ENCODE results near the gene SHTN1.

Gene SHTN1

DNA sequence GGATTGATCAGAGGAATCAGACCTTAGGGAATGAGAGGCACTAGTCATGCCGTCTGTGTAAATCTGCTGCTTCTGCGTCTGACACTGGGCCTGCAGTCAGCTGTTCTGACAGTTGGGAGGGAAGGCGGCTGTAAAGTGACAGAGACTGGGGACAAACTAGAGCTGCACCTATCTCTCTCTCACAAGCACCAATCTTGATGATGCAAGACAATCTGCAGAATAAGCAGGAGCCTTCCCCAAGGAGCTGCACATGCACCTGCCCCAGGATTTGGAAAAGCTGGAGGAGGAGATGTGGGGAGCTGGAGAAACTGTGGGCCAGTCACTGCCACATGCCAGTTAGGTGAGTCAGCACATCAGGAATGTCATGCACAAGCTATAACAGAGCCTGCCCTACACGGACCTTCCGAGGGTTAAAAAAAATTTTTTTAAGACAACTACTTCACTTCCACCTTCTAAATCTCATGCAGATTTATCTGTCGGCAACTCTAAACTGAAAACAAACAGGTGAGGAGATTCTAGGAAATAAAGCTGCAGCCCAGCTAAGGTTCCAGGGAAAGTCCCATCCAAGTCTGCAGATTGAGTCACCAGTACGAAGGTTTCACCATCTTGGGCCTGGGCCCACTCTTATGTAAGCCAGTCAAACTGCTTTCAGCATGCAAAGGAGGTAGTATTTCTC lies 116.5 kb downstream of the SHTN1 start:
- H3K27ac ChIP-seq = no peak overlapping the region
- no peak overlapping the region for H3K4me3 ChIP-seq
- no peak overlapping the region for H3K9ac ChIP-seq (ENCODE audit: insufficient read length)
- DNase-seq (ENCODE audit: low read depth, low spot score) = no peak
- no peaks in the 10 kb centered on the region for H3K36me3 ChIP-seq (ENCODE audit: insufficient read depth, low read length)
- TF ChIP-seq EZH2 (IDR thresholded peaks at IDR 0.05) (no peak), FOXP2 (optimal IDR thresholded peaks at IDR 0.05; ENCODE audit: control extremely low read depth, extremely low read length, insufficient read depth) (no peak), POLR2AphosphoS5 (IDR thresholded peaks at IDR 0.05; ENCODE audit: borderline replicate concordance, low read depth, low read length) (no peak)
- no peaks in the 10 kb centered on the region for H3K9me3 ChIP-seq (ENCODE audit: low read depth, low read length)

DNA sequence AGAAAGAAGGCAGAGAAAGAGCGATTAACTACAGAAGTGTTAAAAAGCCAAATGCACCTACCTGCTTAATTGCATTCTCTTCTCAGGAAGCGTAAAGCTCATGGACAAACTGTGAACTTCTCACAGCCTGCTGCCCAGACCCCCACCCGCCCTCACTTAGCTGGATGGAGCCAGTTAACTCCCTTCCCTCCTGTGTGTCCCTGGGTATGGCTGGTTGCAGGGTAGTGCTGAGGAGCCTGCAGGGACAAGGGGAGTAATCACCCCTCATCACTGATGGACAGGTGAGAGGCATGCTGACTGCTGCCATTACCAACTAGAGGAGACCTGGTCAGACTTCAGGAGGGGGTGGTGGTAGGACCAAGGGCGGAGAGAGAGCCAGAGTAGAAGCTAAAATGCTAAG lies 118.2 kb downstream of the SHTN1 start:
- no peaks in the 10 kb centered on the region for H3K9me3 ChIP-seq (ENCODE audit: low read depth, low read length)

DNA sequence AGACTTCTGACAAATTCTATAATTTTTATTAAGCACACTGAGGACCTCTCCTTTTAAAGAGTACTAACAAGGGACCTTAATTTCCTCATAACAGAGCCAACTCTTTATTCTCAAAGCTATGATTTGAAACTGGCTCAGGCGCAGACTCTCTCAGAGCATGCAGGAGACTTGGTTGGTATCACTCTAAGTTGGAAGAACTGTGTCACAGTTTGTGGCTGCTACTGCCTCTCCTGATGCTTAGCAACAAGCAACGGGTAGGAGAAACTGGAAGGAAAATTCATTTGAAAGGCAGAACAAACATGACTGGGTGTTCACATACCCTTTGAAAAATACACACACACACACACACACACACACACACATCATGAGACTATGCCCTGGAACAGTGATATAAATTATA lies 122.3 kb downstream of the SHTN1 start:
- Histone ChIP-seq H3K9me3 (ENCODE audit: low read depth, low read length) (no peaks in the 10 kb centered on the region), H3K9ac (ENCODE audit: insufficient read length) (no peak overlapping the region), H3K4me3 (no peak overlapping the region), H3K27ac (no peak overlapping the region), H3K36me3 (ENCODE audit: insufficient read depth, low read length) (no peaks in the 10 kb centered on the region)
- TF ChIP-seq POLR2AphosphoS5 (IDR thresholded peaks at IDR 0.05; ENCODE audit: borderline replicate concordance, low read depth, low read length) (no peak), EZH2 (IDR thresholded peaks at IDR 0.05) (no peak), FOXP2 (optimal IDR thresholded peaks at IDR 0.05; ENCODE audit: control extremely low read depth, extremely low read length, insufficient read depth) (no peak)
- no peak for DNase-seq (ENCODE audit: low read depth, low spot score)

More for the DNA sequence above, 118.2 kb downstream of the SHTN1 start:
- Histone ChIP-seq H3K27ac (no peak overlapping the region), H3K4me3 (no peak overlapping the region), H3K36me3 (ENCODE audit: insufficient read depth, low read length) (no peaks in the 10 kb centered on the region), H3K9ac (ENCODE audit: insufficient read length) (no peak overlapping the region)
- DNase-seq (ENCODE audit: low read depth, low spot score) = no peak
- no peak for TF ChIP-seq POLR2AphosphoS5 (IDR thresholded peaks at IDR 0.05; ENCODE audit: borderline replicate concordance, low read depth, low read length)
- TF ChIP-seq EZH2 (IDR thresholded peaks at IDR 0.05) = no peak

DNA sequence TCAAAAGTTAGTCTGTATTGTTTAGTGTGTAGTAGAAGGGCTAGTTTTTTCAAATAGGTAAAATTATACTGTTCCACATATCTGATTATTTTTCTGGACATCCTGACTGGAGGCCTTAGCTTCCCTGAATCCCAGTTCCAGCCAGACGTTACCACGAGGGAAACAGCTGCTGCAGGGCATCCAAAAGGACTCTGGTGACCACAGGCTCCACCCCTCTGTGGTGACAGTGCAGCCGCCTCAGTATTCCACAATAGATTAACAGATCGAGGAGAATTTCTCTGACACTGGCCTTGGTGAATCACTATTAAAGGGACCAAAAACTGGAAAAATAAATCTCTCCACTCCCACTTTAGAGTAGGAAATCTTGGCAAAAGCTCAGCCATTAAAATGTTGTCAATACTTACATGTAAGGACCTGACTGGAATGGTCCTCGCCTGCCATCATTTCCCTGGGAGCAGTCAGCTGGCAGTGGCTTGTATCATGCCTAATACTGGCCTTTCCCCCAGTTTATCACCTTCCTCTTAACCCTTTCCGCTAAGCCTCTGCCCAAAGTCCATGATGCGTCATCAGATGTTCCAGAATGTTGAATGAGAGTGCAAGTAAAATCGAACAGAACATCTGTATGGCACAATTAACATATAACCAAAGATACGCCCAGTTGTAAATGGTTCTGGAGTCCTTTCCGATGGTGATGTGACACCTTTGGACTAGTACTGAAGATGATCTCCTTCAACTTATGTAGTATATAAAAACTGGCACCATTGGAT lies 124.1 kb downstream of the SHTN1 start:
- TF ChIP-seq EZH2 (IDR thresholded peaks at IDR 0.05) = no peak
- no peak for TF ChIP-seq FOXP2 (optimal IDR thresholded peaks at IDR 0.05; ENCODE audit: control extremely low read depth, extremely low read length, insufficient read depth)
- TF ChIP-seq POLR2AphosphoS5 (IDR thresholded peaks at IDR 0.05; ENCODE audit: borderline replicate concordance, low read depth, low read length) = no peak
- H3K27ac ChIP-seq = no peak overlapping the region
- DNase-seq (ENCODE audit: low read depth, low spot score) = no peak
- no peak overlapping the region for H3K9ac ChIP-seq (ENCODE audit: insufficient read length)
- no peak overlapping the region for H3K4me3 ChIP-seq
- H3K36me3 ChIP-seq (ENCODE audit: insufficient read depth, low read length) = no peaks in the 10 kb centered on the region
- H3K9me3 ChIP-seq (ENCODE audit: low read depth, low read length) = no peaks in the 10 kb centered on the region

DNA sequence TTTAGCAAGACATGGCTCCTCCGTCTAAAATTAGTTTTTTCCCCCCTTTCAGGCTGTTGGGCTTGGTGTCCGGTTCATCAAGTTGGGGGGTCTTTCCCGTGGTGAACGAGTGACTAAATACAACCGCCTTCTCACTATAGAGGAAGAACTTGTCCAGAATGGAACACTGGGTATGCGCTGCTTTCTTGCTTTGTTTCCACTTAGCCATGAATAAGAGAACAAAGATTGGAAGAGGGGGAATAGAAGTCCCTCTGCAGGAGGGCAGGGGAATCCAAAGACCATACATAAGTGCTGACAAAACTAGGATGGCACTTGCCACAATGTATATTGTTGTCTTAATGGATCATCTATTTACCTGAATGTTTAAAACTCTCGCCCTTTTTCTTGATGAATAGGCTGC lies 125.2 kb downstream of the SHTN1 start:
- TF ChIP-seq EZH2 (IDR thresholded peaks at IDR 0.05) (no peak), POLR2AphosphoS5 (IDR thresholded peaks at IDR 0.05; ENCODE audit: borderline replicate concordance, low read depth, low read length) (no peak), FOXP2 (optimal IDR thresholded peaks at IDR 0.05; ENCODE audit: control extremely low read depth, extremely low read length, insufficient read depth) (no peak)
- no peak overlapping the region for H3K9ac ChIP-seq (ENCODE audit: insufficient read length)
- H3K27ac ChIP-seq = no peak overlapping the region
- H3K4me3 ChIP-seq = no peak overlapping the region
- DNase-seq (ENCODE audit: low read depth, low spot score) = no peak
- no peaks in the 10 kb centered on the region for H3K36me3 ChIP-seq (ENCODE audit: insufficient read depth, low read length)
- no peaks in the 10 kb centered on the region for H3K9me3 ChIP-seq (ENCODE audit: low read depth, low read length)

DNA sequence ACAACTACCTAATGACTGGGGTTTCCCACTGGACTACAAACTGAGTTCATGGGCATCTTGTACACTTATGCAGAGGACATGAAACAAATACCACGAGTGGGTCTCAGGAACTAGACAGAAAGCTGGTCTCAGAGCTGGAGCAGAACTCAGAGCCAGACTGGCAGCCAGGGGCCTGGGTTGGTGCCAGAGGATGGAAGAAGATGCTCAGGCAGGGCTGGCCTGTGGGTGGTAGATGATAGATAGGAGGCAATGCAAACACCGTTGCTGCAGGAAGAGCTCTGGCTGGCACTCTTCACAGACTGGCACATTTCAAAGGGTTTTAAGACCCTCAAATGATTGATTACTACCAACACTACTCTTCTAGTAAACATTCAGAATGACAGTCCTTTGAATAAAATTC lies 126.9 kb downstream of the SHTN1 start:
- no peaks in the 10 kb centered on the region for H3K36me3 ChIP-seq (ENCODE audit: insufficient read depth, low read length)
- H3K4me3 ChIP-seq = no peak overlapping the region
- H3K27ac ChIP-seq = no peak overlapping the region

DNA sequence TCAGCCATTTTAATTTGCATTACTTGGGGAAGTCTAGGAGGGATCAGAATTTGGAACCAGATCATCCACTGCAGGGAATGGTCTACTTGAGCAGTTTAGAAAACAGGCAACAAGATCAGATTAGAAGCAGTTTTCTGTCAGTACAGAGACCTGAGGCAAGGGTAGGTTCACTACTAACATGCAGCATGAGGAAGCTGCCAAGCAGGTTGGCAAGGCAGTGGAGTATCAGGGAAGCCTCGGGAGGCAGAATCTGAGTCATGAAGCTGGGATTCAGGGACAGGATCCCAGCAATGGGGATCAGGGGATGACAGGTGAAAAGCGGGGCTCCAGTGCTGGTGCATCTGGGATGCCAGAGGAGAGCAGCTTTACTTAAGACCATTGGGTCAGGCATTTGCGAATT lies 127.6 kb downstream of the SHTN1 start:
- Histone ChIP-seq H3K9ac (ENCODE audit: insufficient read length) (no peak overlapping the region), H3K4me3 (no peak overlapping the region), H3K36me3 (ENCODE audit: insufficient read depth, low read length) (no peaks in the 10 kb centered on the region), H3K9me3 (ENCODE audit: low read depth, low read length) (no peaks in the 10 kb centered on the region), H3K27ac (no peak overlapping the region)
- TF ChIP-seq EZH2 (IDR thresholded peaks at IDR 0.05) (no peak), FOXP2 (optimal IDR thresholded peaks at IDR 0.05; ENCODE audit: control extremely low read depth, extremely low read length, insufficient read depth) (no peak), POLR2AphosphoS5 (IDR thresholded peaks at IDR 0.05; ENCODE audit: borderline replicate concordance, low read depth, low read length) (no peak)
- no peak for DNase-seq (ENCODE audit: low read depth, low spot score)

More for the DNA sequence above, 126.9 kb downstream of the SHTN1 start:
- no peak for DNase-seq (ENCODE audit: low read depth, low spot score)
- Histone ChIP-seq H3K9ac (ENCODE audit: insufficient read length) (no peak overlapping the region), H3K9me3 (ENCODE audit: low read depth, low read length) (no peaks in the 10 kb centered on the region)
- TF ChIP-seq FOXP2 (optimal IDR thresholded peaks at IDR 0.05; ENCODE audit: control extremely low read depth, extremely low read length, insufficient read depth) (no peak), POLR2AphosphoS5 (IDR thresholded peaks at IDR 0.05; ENCODE audit: borderline replicate concordance, low read depth, low read length) (no peak), EZH2 (IDR thresholded peaks at IDR 0.05) (no peak)

DNA sequence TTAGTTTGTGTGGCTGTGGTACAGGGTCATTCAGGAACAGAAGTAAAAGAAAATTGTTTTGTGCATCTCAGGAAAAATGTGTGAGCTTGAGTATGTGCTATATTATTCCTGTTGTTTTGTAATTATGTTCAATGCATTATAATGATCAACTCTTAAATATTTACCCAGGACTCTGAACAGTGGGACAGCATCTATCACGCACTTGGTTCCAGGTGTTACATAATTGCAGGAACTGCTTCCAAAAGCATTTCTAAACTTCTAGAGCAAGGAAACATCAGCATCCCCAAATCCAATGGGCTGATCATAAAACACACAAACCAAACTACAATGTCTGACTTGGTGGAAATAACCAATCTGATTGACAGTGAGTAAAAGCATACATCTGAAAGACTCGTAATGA lies 129.1 kb downstream of the SHTN1 start:
- Histone ChIP-seq H3K4me3 (no peak overlapping the region), H3K9me3 (ENCODE audit: low read depth, low read length) (no peaks in the 10 kb centered on the region), H3K27ac (no peak overlapping the region), H3K36me3 (ENCODE audit: insufficient read depth, low read length) (no peaks in the 10 kb centered on the region), H3K9ac (ENCODE audit: insufficient read length) (no peak overlapping the region)
- DNase-seq (ENCODE audit: low read depth, low spot score) = no peak
- no peak for TF ChIP-seq EZH2 (IDR thresholded peaks at IDR 0.05)
- TF ChIP-seq POLR2AphosphoS5 (IDR thresholded peaks at IDR 0.05; ENCODE audit: borderline replicate concordance, low read depth, low read length) = no peak
- no peak for TF ChIP-seq FOXP2 (optimal IDR thresholded peaks at IDR 0.05; ENCODE audit: control extremely low read depth, extremely low read length, insufficient read depth)

All from SK-N-MC (cell line).